GM03348 (cell line): Measurements from ENCODE around the gene ZNF333.
"Not testable (repeated sequence)": the region's sequence is repeated elsewhere in the genome, so short reads cannot be mapped to it uniquely, and the experiment has no call there.

Experiments used
- DNase-seq: peaks from one replicate; pipeline ENCODE4 v3.0.0; 2012; ENCODE audit warnings: low spot score

Gene ZNF333

DNA sequence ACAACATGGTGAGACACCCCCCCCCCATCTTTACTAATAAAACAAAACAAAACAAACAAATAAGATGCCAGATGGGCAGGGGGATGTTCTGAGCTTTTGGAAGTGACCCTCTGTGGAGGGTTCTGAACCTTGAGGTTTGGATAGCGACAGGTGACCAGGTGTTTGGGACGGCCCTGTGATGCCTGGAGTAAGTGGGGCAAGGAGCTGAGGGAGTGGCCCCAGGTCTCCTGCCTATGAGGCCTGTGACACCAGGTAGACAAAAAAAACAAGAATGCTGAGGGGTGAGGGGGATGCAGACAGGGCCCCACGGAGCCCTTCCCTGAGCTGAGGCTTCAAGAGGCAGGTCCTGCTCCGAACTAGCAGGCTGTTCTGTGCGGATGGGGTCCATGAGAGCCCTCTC lies 79.4 kb downstream of the ZNF333 start:
- DNase-seq = no peak

DNA sequence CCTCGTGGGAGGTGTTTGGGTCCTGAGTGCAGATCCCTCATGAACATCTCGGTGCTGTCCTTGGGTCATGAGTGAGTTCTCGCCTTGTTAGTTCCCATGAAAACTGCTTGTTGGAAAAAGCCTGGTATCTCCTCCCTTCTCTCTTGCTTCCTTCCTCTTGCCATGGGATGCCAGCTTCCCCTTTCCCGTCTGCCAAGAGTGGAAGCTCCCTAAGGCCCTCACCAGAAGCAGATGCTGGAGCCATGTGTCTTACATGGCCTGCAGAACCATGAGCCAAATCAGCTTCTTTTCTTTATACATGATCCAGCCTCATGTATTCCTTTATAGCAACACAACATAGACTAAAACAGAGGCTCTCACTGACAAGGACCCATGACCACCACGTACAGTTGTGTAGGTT lies 80.3 kb downstream of the ZNF333 start:
- no peak for DNase-seq

DNA sequence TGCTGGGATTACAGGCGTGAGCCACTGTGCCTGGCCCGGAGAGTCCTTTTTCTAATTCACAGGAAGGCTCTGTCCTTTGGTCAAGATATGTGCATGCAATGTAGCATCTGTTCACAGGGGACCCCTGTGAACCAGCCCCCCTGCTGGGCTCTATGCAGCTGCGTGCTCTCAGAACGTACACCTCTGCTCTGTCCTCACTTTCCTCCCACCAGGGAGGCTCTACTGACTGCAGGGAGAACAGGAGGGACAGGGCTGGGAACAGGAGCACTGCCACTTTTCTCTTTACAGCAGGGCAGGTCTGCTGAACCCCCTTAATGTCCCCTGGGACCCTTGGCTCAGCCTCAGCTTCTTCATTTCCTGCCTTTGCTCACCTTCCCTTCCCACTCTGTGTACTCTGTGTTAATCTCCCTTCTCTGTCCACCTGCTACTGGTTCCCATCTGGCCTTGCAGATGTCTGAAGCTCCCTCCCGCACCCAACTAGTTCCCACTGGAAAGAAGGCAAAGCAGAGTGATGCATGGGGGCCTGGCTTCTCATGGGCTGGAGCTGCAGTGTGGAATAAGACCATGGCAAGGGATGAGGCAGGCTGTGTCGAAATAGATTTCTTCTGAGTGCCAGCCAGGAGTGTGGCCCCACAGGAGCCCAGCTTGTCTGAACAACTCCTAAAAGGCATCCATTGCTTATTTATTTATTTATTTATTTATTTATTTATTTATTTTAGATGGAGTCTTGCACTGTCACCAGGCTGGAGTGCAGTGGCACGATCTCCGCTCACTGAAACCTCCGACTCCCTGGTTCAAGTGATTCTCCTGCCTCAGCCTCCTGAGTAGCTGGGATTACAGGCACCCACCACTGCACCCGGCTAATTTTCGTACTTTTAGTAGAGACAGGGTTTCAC lies 81.3 kb downstream of the ZNF333 start:
- no peak for DNase-seq

DNA sequence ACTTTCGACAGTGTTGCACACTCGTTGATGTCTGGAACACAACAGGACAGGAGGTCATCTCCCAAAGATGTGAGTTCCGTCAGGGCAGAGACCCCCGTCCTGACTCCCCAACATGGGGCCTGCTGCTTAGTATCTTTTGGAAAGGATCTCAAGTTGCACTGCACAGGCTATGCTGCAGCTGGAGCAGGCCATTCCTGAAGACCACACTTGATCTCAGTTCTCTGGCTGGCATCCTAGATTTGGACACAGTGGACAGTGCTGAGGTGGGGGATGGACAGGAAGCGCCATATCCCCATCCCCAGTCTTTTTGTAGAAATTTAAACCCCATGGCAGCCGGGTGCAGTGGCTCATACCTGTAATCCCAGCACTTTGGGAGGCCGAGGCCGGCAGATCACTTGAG lies 82.6 kb downstream of the ZNF333 start:
- DNase-seq = no peak

DNA sequence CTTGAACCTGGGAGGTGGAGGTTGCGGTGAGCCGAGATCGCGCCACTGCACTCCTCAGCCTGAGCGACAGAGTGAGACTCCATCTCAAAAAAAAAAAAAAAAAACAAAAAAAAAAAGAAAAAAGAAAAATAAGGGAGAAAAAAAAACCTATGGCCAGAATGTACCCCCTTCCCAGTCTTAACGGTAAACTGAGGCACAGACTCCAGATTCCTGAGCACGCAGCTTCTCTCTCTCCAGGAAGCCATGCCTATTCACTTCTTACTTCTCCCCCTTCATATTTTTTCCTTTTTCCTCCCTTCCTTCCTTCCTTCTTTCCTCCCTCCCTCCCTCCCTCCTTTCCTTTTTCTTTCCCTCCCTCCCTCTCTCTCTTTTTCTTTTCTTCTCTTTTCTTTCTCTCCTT lies 83.1 kb downstream of the ZNF333 start:
- no peak for DNase-seq

DNA sequence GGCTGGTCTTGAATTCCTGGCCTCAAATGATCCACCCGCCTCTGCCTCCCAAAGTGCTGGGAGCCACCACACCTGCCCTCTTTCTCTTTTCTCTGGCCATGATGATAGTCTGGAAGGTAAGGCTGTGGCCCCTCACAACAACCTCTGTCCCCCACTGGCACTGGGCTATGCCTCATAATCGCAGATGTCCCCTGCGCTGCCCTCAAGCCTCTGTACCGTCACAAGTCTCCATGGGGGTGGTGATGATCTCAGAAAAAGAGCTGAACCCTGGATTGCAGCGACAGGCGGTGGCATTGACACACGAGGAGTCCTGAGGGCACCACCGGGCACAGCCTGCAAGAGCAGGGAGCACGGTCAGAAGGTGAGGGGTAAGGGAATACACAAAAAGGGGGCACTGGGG lies 83.9 kb downstream of the ZNF333 start:
- DNase-seq = not testable (repeated sequence)

DNA sequence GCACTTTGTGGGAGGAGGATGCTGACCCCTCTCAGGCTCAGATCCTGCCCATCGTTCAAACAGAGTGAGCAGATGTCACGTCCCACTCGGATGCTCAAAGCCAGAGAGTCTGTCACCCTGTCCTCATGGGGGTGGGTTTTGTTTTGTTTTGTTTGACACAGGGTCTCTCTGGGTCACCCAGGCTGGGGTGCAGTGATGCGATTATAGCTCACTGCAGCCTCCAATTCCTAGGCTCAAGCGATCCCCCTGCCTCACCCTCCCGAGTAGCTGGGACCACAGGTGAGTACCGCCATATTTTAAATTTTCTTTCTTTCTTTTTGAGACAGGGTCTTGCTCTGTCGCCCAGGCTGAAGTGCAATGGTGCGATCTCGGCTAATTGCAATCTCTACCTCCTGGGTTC lies 84.5 kb downstream of the ZNF333 start:
- no peak for DNase-seq

DNA sequence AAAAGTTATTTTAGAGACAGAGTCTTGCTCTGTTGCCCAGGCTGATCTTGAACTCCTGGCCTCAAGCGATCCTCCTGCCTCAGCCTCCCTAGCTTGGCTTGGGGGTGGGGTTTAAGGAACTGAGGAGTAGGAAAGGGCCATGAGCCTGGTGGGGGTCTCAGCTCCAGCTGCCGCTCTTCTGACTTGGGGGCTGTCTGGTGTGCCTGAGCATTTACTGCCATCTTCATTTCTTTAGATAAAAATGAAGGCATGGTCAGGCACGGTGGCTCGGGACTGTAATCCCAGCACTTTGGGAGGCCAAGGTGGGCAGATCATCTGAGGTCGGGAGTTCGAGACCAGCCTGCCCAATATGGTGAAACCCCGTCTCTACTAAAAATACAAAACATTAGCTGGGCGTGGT lies 85.5 kb downstream of the ZNF333 start:
- not testable (repeated sequence) for DNase-seq

DNA sequence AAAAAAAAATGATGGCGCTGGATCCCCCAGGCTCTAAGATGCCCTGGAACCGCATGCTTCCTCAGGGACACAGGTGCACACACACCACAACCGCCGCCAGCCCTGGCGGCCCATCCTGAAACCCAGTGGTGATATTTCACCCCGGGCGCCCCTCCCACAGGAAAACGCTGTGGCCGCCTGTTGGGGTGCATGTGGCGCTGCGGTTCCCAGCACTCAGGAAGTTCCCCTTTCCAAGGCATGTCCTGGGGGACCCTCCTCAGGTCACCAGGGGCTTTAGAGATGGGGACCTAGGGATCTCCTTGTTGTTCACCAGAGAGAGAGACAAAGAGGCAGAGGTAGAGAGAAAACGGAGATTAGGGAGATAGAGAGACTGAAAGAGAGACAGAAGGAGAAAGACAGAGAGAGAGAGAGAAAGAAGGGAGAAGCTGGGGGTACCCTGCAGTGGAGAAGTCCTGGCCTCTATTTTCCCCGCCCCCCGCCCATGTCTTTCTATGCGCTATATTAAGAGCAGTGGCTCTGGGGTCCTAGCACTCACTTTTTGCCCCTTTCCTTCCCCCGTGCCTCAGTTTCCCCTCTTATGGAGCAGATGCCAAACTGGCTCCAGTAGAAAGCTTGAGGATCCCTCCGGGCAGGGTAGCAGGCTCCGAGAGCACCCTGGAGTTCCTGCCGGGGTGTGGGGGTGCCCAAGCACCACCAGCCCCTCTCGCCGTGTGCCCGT lies 86.2 kb downstream of the ZNF333 start:
- no peak for DNase-seq

DNA sequence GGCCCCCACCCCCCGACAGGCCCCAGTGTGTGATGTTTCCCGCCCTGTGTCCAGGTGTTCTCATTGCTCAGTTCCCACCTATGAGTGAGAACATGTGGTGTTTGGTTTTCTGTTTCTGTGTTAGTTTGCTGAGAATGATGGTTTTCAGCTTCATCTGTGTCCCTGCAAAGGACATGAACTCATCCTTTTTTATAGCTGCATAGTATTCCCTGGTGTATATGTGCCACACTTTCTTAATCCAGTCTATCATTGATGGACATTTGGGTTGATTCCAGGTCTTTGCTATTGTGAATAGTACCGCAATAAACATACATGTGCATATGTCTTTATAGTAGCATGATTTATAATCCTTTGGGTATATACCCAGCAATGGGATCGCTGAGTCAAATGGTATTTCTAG lies 87.8 kb downstream of the ZNF333 start:
- DNase-seq = not testable (repeated sequence)

DNA sequence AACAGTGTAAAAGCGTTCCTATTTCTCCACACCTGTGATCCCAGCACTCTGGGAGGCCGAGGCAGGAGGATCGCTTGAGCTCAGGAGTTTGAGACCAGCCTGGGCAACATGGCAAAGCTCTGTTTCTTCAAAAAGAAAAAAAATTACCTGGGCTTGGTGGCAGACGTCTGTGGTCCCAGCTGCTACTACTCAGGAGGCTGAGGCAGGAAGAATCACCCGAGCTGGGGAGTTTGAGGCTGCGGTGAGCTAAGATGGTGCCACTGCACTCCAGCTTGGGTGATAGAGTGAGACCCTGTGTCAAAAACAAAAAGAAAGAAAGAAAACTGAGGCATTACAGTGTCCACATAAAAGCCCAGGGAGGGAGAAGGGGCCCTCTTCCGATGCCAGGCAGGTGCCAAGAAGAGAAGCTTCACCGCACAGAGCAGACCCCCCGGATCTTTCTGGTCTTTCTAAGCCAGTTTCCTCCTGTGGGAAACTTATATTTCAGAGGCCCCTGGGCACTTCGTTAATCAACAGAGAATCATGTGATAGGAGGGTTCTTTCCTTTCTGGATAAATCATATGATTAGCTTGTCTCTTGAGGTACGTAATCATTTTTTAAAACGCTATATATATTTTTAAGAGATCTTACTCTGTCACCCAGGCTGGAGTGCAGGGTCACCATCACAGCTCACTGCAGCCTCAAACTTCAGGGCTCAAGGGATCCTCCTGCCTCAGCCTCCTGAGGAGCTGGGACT lies 88.4 kb downstream of the ZNF333 start, which contains the start of gene ADGRE2:
TSS of gene ADGRE2 (minus strand) at position 451 of the 736 bp plus-strand sequence. CDS start 1,804 bp downstream, outside the sequence.
- DNase-seq = not testable (repeated sequence)

DNA sequence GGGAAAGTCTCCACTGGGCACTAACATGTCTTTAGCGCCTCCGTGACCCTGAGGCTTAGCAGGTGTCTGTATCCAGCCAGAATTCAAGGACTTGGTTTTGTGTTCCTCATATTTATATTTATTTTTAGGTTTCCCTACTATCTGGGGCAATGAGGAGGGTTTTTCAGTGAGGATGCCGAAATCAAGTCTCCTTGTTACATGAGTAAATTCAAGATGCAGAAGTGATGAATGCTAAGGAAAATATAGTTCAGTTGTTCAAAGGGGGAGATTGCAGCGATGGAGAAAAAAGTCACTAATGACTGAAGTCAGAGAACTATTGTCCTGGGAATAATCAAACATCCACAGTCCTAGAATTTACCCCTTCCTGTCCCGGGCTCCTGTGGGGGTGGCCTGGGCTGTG lies 89.3 kb downstream of the ZNF333 start:
- no peak for DNase-seq

DNA sequence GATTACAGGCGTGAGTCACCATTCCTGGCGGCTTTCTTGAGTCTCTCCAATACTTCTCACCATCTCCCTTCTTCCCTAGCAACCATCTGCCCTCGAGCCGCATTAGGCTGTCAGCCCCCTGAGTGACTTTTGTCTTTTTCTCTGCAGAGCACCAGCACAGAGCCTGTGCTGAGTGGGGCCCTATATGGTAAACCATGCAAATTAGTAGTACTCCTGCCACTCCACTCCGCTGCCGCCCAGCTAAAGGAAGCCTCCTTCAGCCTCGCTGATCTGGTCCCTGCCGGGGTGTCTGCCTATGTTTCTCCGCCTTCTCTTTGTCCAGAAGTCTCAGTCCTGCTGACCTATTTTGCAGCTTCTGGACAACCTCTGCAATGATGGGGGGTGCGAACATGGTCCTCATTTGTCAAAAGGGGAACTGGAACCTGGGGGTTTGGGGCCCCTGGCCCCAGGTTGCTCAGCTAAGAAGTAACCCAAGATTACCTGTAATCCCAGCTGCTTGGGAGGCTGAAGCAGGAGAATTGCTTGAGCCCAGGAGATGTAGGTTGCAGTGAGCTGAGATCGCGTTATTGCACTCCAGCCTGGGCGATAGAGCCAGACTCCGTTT lies 90.9 kb downstream of the ZNF333 start:
- DNase-seq = not testable (repeated sequence)

DNA sequence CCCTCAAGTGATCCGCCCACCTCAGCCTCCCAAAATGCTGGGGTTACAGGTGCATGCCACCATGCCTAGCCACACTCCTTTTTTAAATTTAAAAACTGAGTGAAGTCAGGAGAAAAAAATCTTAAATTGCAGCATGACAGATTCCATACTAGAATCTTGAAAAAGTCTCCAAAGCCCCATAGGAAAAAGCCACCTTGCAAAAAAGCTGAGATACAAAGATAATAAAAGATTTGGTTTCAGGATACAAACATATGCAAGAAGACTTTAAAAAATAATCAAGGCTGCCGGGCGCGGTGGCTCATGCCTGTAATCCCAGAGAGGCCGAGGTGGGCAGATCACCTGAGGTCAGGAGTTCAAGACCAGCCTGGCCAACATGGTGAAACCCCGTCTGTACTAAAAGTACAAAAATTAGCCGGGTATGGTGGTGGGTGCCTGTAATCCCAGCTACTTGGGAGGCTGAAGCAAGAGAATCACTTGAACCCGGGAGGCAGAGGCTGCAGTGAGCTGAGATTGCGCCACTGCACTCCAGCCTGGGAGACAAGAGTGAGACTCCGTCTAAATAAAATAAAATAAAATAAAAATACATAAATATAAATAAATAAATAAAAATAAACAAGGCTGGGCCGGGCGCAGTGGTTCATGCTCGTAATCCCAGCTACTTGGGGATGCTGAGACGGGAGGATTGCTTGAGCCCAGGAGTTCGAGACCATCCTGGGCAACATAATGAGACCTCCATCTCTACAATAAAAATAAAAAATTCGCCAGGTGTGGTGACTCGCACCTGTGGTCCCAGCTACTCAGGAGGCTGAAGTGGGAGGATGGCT lies 92.1 kb downstream of the ZNF333 start:
- DNase-seq = not testable (repeated sequence)

DNA sequence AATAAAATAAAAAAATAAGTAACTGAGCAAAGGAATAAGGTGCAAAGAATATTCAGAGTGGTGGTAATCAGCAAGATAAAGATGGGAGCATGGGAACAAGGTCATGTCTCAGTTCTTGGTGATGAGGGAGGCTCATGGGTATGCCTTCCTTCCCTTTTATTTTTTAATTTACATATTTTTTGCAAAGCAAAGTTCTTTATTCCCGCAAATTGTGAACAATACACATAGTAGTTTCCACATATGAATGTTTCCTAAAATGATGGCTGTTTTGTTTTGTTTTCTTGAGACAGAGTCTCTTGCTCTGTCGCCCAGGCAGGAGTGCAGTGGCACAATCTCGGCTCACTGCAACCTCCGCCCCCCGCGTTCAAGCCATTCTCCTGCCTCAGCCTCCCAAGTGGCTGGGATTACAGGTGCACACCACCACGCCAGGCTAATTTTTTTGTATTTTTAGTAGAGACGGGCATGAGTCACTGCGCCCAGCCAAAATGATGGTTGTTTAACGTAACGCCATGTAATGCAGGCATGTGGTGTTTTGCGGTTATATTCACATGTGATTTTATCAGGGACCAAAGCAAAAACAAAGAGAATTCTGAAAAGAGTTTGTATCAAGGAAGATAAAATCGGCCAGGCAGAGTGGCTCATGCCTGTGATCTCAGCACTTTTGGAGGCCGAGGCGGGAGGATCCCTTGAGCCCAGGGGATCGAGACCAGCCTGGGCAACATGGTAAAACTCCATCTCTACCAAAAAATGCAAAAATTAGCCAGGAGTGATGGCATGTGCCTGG lies 93.0 kb downstream of the ZNF333 start:
- no peak for DNase-seq
